ENCODE measurements around the gene ATP13A3.

DNA sequence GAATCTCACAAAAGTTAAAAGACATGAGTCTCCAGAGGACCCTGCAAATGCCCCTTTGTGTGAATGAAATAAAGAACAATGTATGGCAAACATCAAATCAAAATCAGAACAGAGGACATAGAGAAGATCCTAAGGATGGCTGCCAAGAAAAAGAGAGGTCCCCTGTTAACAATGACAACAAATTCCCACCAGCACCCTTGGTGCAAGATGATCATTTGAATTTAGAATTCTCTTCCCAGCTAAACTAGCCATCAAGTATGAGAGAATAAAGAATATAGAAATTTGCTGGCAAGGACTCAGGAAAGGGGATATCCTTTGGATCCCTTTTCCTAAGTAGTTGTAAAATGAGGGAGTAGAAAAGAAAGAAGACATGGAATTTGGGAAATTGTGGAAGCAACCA, 96.0 kb downstream of the ATP13A3 start:
- no peak for TF ChIP-seq EZH2 (IDR thresholded peaks at IDR 0.05; ENCODE audit: borderline replicate concordance, insufficient read depth, low read depth, low read length, poor library complexity, severe bottlenecking)
- TF ChIP-seq, protein P1, sequence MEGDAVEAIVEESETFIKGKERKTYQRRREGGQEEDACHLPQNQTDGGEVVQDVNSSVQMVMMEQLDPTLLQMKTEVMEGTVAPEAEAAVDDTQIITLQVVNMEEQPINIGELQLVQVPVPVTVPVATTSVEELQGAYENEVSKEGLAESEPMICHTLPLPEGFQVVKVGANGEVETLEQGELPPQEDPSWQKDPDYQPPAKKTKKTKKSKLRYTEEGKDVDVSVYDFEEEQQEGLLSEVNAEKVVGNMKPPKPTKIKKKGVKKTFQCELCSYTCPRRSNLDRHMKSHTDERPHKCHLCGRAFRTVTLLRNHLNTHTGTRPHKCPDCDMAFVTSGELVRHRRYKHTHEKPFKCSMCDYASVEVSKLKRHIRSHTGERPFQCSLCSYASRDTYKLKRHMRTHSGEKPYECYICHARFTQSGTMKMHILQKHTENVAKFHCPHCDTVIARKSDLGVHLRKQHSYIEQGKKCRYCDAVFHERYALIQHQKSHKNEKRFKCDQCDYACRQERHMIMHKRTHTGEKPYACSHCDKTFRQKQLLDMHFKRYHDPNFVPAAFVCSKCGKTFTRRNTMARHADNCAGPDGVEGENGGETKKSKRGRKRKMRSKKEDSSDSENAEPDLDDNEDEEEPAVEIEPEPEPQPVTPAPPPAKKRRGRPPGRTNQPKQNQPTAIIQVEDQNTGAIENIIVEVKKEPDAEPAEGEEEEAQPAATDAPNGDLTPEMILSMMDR (IDR thresholded peaks at IDR 0.05) = no peak

All from B cell (primary cell).